ENCODE data around the gene FGGY.

GRCh38 chr1:59750328-59751003 lies 453.6 kb downstream of the FGGY start:
- TF ChIP-seq CTCF (IDR thresholded peaks at IDR 0.05) (no peak), NR2C2 (CRISPR knock-in tag; IDR thresholded peaks at IDR 0.05) (no peak), ZNF512 (CRISPR knock-in tag; IDR thresholded peaks at IDR 0.05; ENCODE audit: borderline replicate concordance) (no peak), NFYB (CRISPR knock-in tag; conservative IDR thresholded peaks at IDR 0.05; ENCODE audit: low read depth) (no peak), PREB (CRISPR knock-in tag; IDR thresholded peaks at IDR 0.05; ENCODE audit: borderline replicate concordance) (no peak), ZNF281 (CRISPR knock-in tag; IDR thresholded peaks at IDR 0.05) (no peak), ZBTB21 (CRISPR knock-in tag; IDR thresholded peaks at IDR 0.05; ENCODE audit: borderline replicate concordance) (no peak), TCF7 (CRISPR knock-in tag; IDR thresholded peaks at IDR 0.05; ENCODE audit: low read depth) (no peak), ZNF263 (CRISPR knock-in tag; IDR thresholded peaks at IDR 0.05; ENCODE audit: low read depth) (no peak)

Data from WTC11 (cell line).